Glutamatergic neuron (in vitro differentiated cells): ENCODE results near the gene G0S2. TPM values are rescaled to one million over a fixed set of nuclear protein-coding genes. Genes with fewer than 3 reads are reported as not detected.

Source experiments
- DNase-seq: peaks from one replicate; pipeline ENCODE4 v3.0.0; 2022
- H3K27ac Mint-ChIP-seq: one replicate; pipeline ENCODE4 v1.8.0; 2020; ENCODE audit warnings: mild to moderate bottlenecking, mixed read lengths, inconsistent platforms; ENCODE audit not compliant: unreplicated experiment
- H3K27me3 Mint-ChIP-seq: one replicate; pipeline ENCODE4 v1.8.0; 2020; ENCODE audit warnings: mild to moderate bottlenecking, moderate library complexity, mixed read lengths, inconsistent platforms; ENCODE audit not compliant: unreplicated experiment
- H3K36me3 Mint-ChIP-seq: one replicate; pipeline ENCODE4 v1.8.0; 2020; ENCODE audit warnings: mild to moderate bottlenecking, mixed read lengths, inconsistent platforms; ENCODE audit not compliant: unreplicated experiment
- H3K4me1 Mint-ChIP-seq: one replicate; pipeline ENCODE4 v1.8.0; 2020; ENCODE audit warnings: mild to moderate bottlenecking, low read depth, mixed read lengths, inconsistent platforms; ENCODE audit not compliant: unreplicated experiment
- H3K4me3 Mint-ChIP-seq: one replicate; pipeline ENCODE4 v1.8.0; 2020; ENCODE audit warnings: mild to moderate bottlenecking, mixed read lengths, inconsistent platforms; ENCODE audit not compliant: unreplicated experiment
- H3K9me3 Mint-ChIP-seq: one replicate; pipeline ENCODE4 v1.8.0; 2020; ENCODE audit warnings: mild to moderate bottlenecking, moderate library complexity, mixed read lengths, inconsistent platforms; ENCODE audit not compliant: unreplicated experiment
- long read RNA-seq: library from polyadenylated mRNA; unstranded; transcript quantifications from one replicate; pipeline ENCODE4 v2.0.0, GENCODE V29; 2020; ENCODE audit not compliant: unreplicated experiment
- total RNA-seq: library from RNA; stranded (reverse); fragmentation: NEBNext Ultra II Directional; extraction: Animal tissue kit (Norgen Biotek cat#: 25700); gene quantifications from one replicate; pipeline ENCODE4 v1.2.1, GENCODE V29; 2021; ENCODE audit not compliant: unreplicated experiment
- TF ChIP-seq, protein P1 (sequence below): fragments of 200-600 bp; sonication (generic); IDR thresholded peaks from one replicate; pipeline ENCODE4 v1.5.0; 2021; ENCODE audit not compliant: partially characterized antibody, unreplicated experiment

The G0S2 gene
- total RNA-seq, result 2.5 TPM
- long read RNA-seq, transcript G0S2-201 (2 exons, 866 nt), result major isoform, 10 of 10 reads
- long read RNA-seq, partial matches to known transcripts, result 0 of 10 reads
- long read RNA-seq, other reads (novel, unspliced or antisense), result 0 of 10 reads

DNA sequence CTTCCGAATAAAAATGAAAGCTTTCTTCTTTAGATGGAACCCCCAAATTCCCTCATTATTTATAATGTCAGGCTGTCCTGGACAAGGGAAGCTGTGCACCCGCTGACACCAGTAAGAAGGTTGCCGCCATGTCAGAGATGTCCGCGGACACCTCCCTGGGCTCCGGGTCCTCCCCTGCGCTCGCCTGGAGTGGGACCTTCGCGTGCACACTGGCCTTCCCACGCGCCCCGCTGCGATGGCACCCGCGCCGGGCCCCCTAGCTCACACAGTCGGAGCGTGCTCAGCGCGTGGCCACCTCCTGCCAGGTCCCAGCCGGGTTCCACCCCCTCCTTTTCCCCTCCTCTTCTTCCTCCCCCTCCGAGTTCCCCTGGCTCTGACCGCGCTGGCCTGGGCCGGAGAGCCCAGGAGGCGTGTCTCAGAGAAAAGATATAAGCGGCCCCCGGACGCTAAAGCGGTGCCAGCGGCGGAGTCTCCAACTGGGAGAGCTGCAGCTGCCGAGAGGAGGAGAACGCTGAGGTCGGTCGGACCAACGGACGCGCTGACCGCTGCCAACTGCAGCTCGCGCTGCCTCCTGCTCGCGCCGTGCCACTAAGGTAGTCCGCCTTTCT, at the start of gene G0S2:
Gene G0S2 (plus strand): TSS at position 456 of the 608 bp plus-strand sequence. CDS start 273 bp downstream, outside the sequence.
- Mint-ChIP-seq H3K4me3 (peak within 1 kb of the TSS; percentile 88), H3K9me3 (no peaks in the 10 kb centered on the region), H3K27ac (peak within 1 kb of the TSS; percentile 4), H3K27me3 (peaks cover 24% of the 10 kb centered on the region), H3K4me1 (peaks cover 5% of the 10 kb centered on the region), H3K36me3 (peaks cover 5% of the 10 kb centered on the region)
- peak; percentile 50 for DNase-seq
- TF ChIP-seq, protein P1, sequence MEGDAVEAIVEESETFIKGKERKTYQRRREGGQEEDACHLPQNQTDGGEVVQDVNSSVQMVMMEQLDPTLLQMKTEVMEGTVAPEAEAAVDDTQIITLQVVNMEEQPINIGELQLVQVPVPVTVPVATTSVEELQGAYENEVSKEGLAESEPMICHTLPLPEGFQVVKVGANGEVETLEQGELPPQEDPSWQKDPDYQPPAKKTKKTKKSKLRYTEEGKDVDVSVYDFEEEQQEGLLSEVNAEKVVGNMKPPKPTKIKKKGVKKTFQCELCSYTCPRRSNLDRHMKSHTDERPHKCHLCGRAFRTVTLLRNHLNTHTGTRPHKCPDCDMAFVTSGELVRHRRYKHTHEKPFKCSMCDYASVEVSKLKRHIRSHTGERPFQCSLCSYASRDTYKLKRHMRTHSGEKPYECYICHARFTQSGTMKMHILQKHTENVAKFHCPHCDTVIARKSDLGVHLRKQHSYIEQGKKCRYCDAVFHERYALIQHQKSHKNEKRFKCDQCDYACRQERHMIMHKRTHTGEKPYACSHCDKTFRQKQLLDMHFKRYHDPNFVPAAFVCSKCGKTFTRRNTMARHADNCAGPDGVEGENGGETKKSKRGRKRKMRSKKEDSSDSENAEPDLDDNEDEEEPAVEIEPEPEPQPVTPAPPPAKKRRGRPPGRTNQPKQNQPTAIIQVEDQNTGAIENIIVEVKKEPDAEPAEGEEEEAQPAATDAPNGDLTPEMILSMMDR, result no peak

DNA sequence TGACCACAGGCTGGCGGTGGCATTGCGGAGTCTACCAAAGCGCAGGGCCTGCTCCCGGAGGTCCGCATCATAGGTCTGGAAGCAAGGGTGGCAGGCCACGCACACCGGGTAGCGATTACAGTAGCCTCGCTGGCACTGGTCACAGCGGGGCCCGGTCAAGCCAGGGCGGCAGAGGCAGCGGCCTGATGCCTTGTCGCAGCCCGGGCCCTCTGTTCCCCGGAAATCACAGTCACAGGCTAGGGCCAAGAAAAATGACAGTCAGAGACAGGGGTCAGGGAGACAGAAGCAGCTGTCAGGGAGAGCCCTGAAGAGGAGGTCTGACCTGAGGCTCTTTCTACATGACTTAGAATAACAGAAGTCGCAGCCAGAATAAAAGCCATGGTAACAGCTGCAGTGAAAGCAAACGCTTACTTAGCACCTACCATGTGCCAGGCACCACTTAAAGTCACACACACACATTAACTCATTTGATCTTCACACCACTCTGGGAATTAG, 49.4 kb upstream of the G0S2 start:
- peaks cover 6% of the 10 kb centered on the region for H3K9me3 Mint-ChIP-seq
- H3K36me3 Mint-ChIP-seq, result no peaks in the 10 kb centered on the region
- H3K27me3 Mint-ChIP-seq, result peaks cover 12% of the 10 kb centered on the region
- TF ChIP-seq, protein P1, result no peak
- DNase-seq, result no peak
- peak overlapping the region; percentile 70 for H3K27ac Mint-ChIP-seq
- H3K4me1 Mint-ChIP-seq, result peaks cover 16% of the 10 kb centered on the region
- H3K4me3 Mint-ChIP-seq, result no peak overlapping the region

- DNase-seq, result no peak
- H3K4me3 Mint-ChIP-seq, result no peak overlapping the region
- H3K27ac Mint-ChIP-seq, result peak overlapping the region; percentile 70
- H3K9me3 Mint-ChIP-seq, result peaks cover 7% of the 10 kb centered on the region
- H3K36me3 Mint-ChIP-seq, result no peaks in the 10 kb centered on the region
- TF ChIP-seq, protein P1, result no peak
- peaks cover 12% of the 10 kb centered on the region for H3K27me3 Mint-ChIP-seq
- peaks cover 18% of the 10 kb centered on the region for H3K4me1 Mint-ChIP-seq
Measured at GRCh38 chr1:209626346-209627026, 48.7 kb upstream of the G0S2 start.

DNA sequence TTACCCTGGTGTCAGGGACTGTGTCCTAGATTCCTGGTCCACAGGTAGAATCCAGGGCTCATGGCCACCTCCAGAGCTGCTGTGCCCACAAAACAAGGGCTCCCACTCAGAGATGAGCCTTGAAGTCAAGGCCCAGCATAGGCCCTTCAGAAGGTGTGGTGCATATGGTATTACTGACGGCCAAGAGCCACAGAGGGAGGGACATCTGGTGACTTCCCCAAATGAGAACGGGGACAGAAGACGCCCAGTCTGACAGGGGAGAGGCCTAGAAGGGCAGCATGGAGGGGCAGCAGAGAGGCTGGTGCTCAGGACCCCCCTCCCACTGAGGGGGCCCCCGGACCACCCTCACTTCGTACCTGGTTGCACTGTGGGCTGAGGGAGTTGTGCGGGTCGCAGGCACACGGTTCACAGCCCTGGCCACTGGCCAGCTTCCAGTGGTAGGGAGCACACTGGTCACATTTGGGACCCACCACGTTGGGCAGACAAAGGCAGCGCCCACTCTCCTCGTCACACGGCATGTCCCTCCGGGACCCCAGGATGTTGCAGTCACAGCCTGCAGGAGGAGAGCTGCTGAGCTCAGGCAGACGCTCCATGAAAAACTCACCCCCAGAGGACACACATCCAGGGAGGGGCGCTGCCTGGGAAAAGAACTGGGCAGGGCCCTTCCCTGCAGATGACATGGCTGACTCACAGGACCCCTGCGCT, 48.0 kb upstream of the G0S2 start:
- peaks cover 7% of the 10 kb centered on the region for H3K27me3 Mint-ChIP-seq

More for the DNA sequence above, 48.0 kb upstream of the G0S2 start:
- Mint-ChIP-seq H3K27ac (peak overlapping the region; percentile 78), H3K4me1 (peaks cover 21% of the 10 kb centered on the region), H3K4me3 (no peak overlapping the region), H3K36me3 (no peaks in the 10 kb centered on the region), H3K9me3 (peaks cover 7% of the 10 kb centered on the region)
- DNase-seq, result no peak
- TF ChIP-seq, protein P1, result no peak
